GM08714 (cell line): ENCODE results near the gene MRPL52.
"Not testable (repeated sequence)": the region's sequence is repeated elsewhere in the genome, so short reads cannot be mapped to it uniquely, and the experiment has no call there.

Source experiments
- H3K4me3 ChIP-seq: fragments of 200-500 bp; sonication (Bioruptor generic); 2 replicates; pipeline ENCODE4 v1.5.1; 2014; ENCODE audit warnings: mild to moderate bottlenecking, low read length, inconsistent platforms
- ZNF274 ChIP-seq: IDR thresholded peaks from 2 replicates; pipeline ENCODE4 v1.6.1; 2012; ENCODE audit warnings: mild to moderate bottlenecking, low read depth, low read length

Gene MRPL52

GRCh38 chr14:22849212-22849819, 19.6 kb downstream of the MRPL52 start:
- TF ChIP-seq ZNF274: no peak
- no peak overlapping the region for H3K4me3 ChIP-seq

GRCh38 chr14:22850944-22851764, 21.5 kb downstream of the MRPL52 start:
- no peak for TF ChIP-seq ZNF274
- H3K4me3 ChIP-seq: no peak overlapping the region

GRCh38 chr14:22852178-22852577, 22.5 kb downstream of the MRPL52 start:
- not testable (repeated sequence) for H3K4me3 ChIP-seq

- no peak for TF ChIP-seq ZNF274
These were observed 22.9 kb downstream of the MRPL52 start for GRCh38 chr14:22852599-22852939.

GRCh38 chr14:22852940-22853767, 23.5 kb downstream of the MRPL52 start:
- TF ChIP-seq ZNF274: no peak
- peak overlapping the region; percentile 18; the same call in 1 of the 2 replicates for H3K4me3 ChIP-seq

More at GRCh38 chr14:22852599-22852939, 22.9 kb downstream of the MRPL52 start:
- no peak overlapping the region for H3K4me3 ChIP-seq

- not testable (repeated sequence) for H3K4me3 ChIP-seq
These were observed 24.6 kb downstream of the MRPL52 start for GRCh38 chr14:22854296-22854695.

- TF ChIP-seq ZNF274: no peak
- H3K4me3 ChIP-seq: no peak overlapping the region
These were observed 25.5 kb downstream of the MRPL52 start for GRCh38 chr14:22854963-22855724.

- TF ChIP-seq ZNF274: no peak
- no peak overlapping the region for H3K4me3 ChIP-seq
These were observed 26.7 kb downstream of the MRPL52 start for GRCh38 chr14:22856428-22856827.

GRCh38 chr14:22860377-22860776, 30.7 kb downstream of the MRPL52 start:
- H3K4me3 ChIP-seq: not testable (repeated sequence)

GRCh38 chr14:22861651-22862050, 32.0 kb downstream of the MRPL52 start:
- TF ChIP-seq ZNF274: no peak

GRCh38 chr14:22864979-22865378, 35.3 kb downstream of the MRPL52 start:
- no peak for TF ChIP-seq ZNF274
- H3K4me3 ChIP-seq: no peak overlapping the region

More at GRCh38 chr14:22861651-22862050, 32.0 kb downstream of the MRPL52 start:
- H3K4me3 ChIP-seq: no peak overlapping the region

- no peak overlapping the region for H3K4me3 ChIP-seq
- no peak for TF ChIP-seq ZNF274
These were observed 36.0 kb downstream of the MRPL52 start for GRCh38 chr14:22865424-22866405.

- H3K4me3 ChIP-seq: no peak overlapping the region
These were observed 37.2 kb downstream of the MRPL52 start for GRCh38 chr14:22866874-22867273.

More at GRCh38 chr14:22866874-22867273, 37.2 kb downstream of the MRPL52 start:
- TF ChIP-seq ZNF274: no peak
